ENCODE data around the gene TACC2.

GRCh38 chr10:122018491-122018890 is 29.5 kb downstream of the TACC2 start:
- no peak for TF ChIP-seq CTCF (IDR thresholded peaks at IDR 0.05; ENCODE audit: insufficient read depth, low read length, poor library complexity, severe bottlenecking)
- TF ChIP-seq EZH2phosphoT487 (conservative IDR thresholded peaks at IDR 0.05; ENCODE audit: low read length): no peak
